Smooth muscle cell (in vitro differentiated cells): ENCODE measurements around the gene PI4KA. TPM values are rescaled to one million over a fixed set of nuclear protein-coding genes. Genes with fewer than 3 reads are reported as not detected.

ENCODE experiments used
- DNase-seq: peaks from one replicate; lab custom pipeline; 2025; ENCODE audit not compliant: unreplicated experiment; lab: John Stamatoyannopoulos, UW
- H2AFZ ChIP-seq: fragments of 200-600 bp; sonication (generic); 2 replicates; pipeline ENCODE4 v1.6.0; 2016; ENCODE audit warnings: antibody characterized with exemption, low read depth, mild to moderate bottlenecking
- H3F3A ChIP-seq: fragments of 200-600 bp; sonication (generic); 2 replicates; pipeline ENCODE4 v1.6.0; 2017; ENCODE audit warnings: antibody characterized with exemption, low read depth
- H3K27ac ChIP-seq: fragments of 200-600 bp; sonication (generic); 2 replicates; pipeline ENCODE4 v1.5.1; 2016; ENCODE audit warnings: low read depth, mild to moderate bottlenecking
- H3K27me3 ChIP-seq: fragments of 200-600 bp; sonication (generic); 2 replicates; pipeline ENCODE4 v1.6.1; 2016; ENCODE audit warnings: low read depth, mild to moderate bottlenecking
- H3K36me3 ChIP-seq: fragments of 200-600 bp; sonication (generic); 2 replicates; pipeline ENCODE4 v1.5.1; 2016; ENCODE audit warnings: low read depth
- H3K4me1 ChIP-seq: fragments of 200-600 bp; sonication (generic); 2 replicates; pipeline ENCODE4 v1.5.1; 2016; ENCODE audit warnings: low read depth
- H3K4me2 ChIP-seq: fragments of 200-600 bp; sonication (generic); 2 replicates; pipeline ENCODE4 v1.6.0; 2016; ENCODE audit warnings: mild to moderate bottlenecking
- H3K4me3 ChIP-seq: fragments of 200-600 bp; sonication (generic); 2 replicates; pipeline ENCODE4 v1.5.1; 2016; ENCODE audit warnings: mild to moderate bottlenecking
- H3K79me2 ChIP-seq: fragments of 200-600 bp; sonication (generic); 2 replicates; pipeline ENCODE4 v1.6.0; 2016; ENCODE audit warnings: low read depth, mild to moderate bottlenecking
- H3K9ac ChIP-seq: fragments of 200-600 bp; sonication (generic); 2 replicates; pipeline ENCODE4 v1.6.0; 2016; ENCODE audit warnings: low read depth
- H3K9me3 ChIP-seq: fragments of 200-600 bp; sonication (generic); replicated peaks from 2 replicates; pipeline ENCODE4 v1.5.1; 2016; ENCODE audit warnings: low read depth
- H4K20me1 ChIP-seq: fragments of 200-600 bp; sonication (generic); 2 replicates; pipeline ENCODE4 v1.6.0; 2016; ENCODE audit warnings: low read depth
- WGBS: methylation state at CpG from one replicate; pipeline ENCODE4 v1.1.7; 2016; ENCODE audit warnings: low lambda C conversion rate; 5-methylcytosine and 5-hydroxymethylcytosine counted together
- polyA plus RNA-seq: library from polyadenylated mRNA; unstranded; fragments of >200 nt; fragmentation: Nextera tagmentation; extraction: Ambion mirVana; gene quantifications from 2 replicates; pipeline ENCODE4 v1.2.1, GENCODE V29; 2016
- total RNA-seq: library from RNA; depleted of rRNA; stranded (reverse); fragments of >200 nt; gene quantifications from 2 replicates; pipeline ENCODE4 v1.2.3, GENCODE V29; 2014
- TF ChIP-seq, protein P1 (sequence below): fragments of 200-600 bp; sonication (generic); IDR thresholded peaks from 2 replicates; pipeline ENCODE4 v1.5.1; 2017; ENCODE audit warnings: borderline replicate concordance, mild to moderate bottlenecking, antibody characterized with exemption; ENCODE audit not compliant: insufficient read depth, poor library complexity, severe bottlenecking

The PI4KA gene
- total and polyA plus RNA-seq, 2 experiments from 2014 or later: 23.5 to 33.2 TPM

DNA sequence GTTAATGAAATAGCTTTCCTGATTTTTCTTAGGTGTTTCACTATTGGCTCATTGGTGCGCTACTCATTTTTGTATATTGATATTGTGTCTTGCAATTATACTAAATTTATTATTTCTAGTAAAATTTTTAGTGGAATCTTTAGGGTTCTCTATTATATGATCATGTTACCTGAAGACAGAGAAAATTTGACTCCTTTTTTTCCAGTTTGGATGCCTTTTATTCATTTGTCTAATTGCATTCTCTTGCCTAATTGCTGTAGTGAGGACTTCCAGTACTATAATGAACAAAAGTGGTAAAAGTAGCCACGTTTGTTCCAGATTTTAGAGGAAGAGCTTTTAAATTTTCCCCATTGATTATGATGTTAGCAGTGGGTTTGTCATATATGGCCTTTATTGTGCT, 198.7 kb downstream of the PI4KA start:
- 89% methylated on average over 2 of the region's 2 CpGs for WGBS
- DNase-seq: no peak

DNA sequence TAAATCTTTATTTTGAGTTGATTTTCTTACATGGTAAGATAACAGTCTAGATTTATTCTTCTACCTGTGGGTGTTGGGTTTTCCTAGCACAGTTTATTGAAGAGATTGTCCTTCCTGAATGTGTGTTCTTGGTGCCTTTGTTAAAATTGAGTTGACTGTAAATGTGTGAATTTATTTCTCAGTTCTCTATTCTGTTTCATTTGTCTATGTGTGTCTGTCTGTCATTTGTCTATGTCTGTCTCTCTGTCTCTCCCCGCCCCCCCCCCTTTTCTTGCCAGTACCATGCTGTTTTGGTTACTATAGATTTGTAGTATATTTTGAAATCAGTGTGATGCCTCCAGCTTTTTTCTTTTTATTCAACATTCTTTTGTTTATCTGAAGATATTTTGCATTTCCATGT, 199.4 kb downstream of the PI4KA start:
- Histone ChIP-seq H3K27ac (no peak overlapping the region), H3K4me3 (no peak overlapping the region), H3K27me3 (peaks cover 36% of the 10 kb centered on the region), H3K4me2 (no peak overlapping the region), H3K9ac (no peak overlapping the region), H3K79me2 (no peaks in the 10 kb centered on the region), H4K20me1 (no peaks in the 10 kb centered on the region), H3F3A (no peaks in the 10 kb centered on the region), H3K9me3 (peaks cover 3% of the 10 kb centered on the region), H2AFZ (no peak overlapping the region), H3K4me1 (no peaks in the 10 kb centered on the region), H3K36me3 (no peaks in the 10 kb centered on the region)
- WGBS: 92% methylated on average over 1 of the region's 1 CpG
- TF ChIP-seq, protein P1, sequence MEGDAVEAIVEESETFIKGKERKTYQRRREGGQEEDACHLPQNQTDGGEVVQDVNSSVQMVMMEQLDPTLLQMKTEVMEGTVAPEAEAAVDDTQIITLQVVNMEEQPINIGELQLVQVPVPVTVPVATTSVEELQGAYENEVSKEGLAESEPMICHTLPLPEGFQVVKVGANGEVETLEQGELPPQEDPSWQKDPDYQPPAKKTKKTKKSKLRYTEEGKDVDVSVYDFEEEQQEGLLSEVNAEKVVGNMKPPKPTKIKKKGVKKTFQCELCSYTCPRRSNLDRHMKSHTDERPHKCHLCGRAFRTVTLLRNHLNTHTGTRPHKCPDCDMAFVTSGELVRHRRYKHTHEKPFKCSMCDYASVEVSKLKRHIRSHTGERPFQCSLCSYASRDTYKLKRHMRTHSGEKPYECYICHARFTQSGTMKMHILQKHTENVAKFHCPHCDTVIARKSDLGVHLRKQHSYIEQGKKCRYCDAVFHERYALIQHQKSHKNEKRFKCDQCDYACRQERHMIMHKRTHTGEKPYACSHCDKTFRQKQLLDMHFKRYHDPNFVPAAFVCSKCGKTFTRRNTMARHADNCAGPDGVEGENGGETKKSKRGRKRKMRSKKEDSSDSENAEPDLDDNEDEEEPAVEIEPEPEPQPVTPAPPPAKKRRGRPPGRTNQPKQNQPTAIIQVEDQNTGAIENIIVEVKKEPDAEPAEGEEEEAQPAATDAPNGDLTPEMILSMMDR: no peak
- DNase-seq: no peak

More for the DNA sequence above, 198.7 kb downstream of the PI4KA start:
- TF ChIP-seq, protein P1: no peak
- no peaks in the 10 kb centered on the region for H3K4me1 ChIP-seq
- H3F3A ChIP-seq: no peaks in the 10 kb centered on the region
- peaks cover 36% of the 10 kb centered on the region for H3K27me3 ChIP-seq
- no peaks in the 10 kb centered on the region for H3K36me3 ChIP-seq
- no peaks in the 10 kb centered on the region for H3K79me2 ChIP-seq
- H2AFZ ChIP-seq: no peak overlapping the region
- H4K20me1 ChIP-seq: no peaks in the 10 kb centered on the region
- H3K4me2 ChIP-seq: no peak overlapping the region
- no peak overlapping the region for H3K9ac ChIP-seq
- H3K27ac ChIP-seq: no peak overlapping the region
- no peak overlapping the region for H3K4me3 ChIP-seq
- H3K9me3 ChIP-seq: peaks cover 3% of the 10 kb centered on the region

DNA sequence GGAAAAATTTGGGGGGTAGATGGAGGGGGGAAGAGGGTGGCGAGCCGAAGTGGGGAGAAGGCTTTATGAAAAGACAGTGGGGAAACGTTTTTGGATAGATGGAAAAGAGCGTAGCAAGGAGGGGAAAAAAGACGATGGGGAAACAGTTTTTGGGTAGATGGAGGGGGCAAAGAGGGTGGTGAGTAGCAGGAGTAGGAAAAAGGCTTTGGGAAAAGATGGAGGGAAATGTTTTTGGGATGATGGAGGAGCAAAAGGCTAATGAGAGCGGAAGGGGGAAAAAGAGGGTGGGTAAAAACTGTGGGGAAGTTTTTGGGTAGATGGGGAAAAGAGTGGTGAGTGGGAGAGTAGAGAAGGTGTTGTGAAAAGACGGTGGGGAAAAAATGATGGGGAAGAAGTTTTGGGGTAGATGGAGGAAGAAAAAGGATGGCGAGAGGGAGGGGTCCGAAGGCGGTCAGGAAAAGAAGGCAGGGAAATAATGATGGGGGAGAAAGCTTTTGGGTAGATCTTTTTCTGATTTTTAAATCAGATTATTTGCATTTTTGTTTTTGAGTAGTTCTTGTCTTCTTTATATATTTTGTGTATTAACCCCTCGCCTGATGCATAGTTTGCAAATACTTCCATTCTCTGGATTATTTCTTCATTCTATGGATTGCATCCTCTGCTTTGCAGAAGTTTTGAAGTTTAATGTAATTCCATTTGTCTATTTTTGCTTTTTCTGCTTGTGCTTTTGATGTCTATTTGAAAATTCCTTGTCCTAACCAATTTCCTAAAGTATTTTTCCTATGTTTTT, 200.0 kb downstream of the PI4KA start:
- H3K36me3 ChIP-seq: no peaks in the 10 kb centered on the region
- H3F3A ChIP-seq: no peaks in the 10 kb centered on the region
- H3K4me3 ChIP-seq: no peak overlapping the region
- 76% methylated on average over 10 of the region's 11 CpGs for WGBS
- peaks cover 3% of the 10 kb centered on the region for H3K9me3 ChIP-seq
- no peak overlapping the region for H2AFZ ChIP-seq
- H3K9ac ChIP-seq: no peak overlapping the region
- peaks cover 36% of the 10 kb centered on the region for H3K27me3 ChIP-seq
- no peak for DNase-seq
- H4K20me1 ChIP-seq: no peaks in the 10 kb centered on the region
- no peaks in the 10 kb centered on the region for H3K4me1 ChIP-seq
- no peak overlapping the region for H3K4me2 ChIP-seq
- H3K79me2 ChIP-seq: no peaks in the 10 kb centered on the region
- no peak overlapping the region for H3K27ac ChIP-seq
- TF ChIP-seq, protein P1: no peak

DNA sequence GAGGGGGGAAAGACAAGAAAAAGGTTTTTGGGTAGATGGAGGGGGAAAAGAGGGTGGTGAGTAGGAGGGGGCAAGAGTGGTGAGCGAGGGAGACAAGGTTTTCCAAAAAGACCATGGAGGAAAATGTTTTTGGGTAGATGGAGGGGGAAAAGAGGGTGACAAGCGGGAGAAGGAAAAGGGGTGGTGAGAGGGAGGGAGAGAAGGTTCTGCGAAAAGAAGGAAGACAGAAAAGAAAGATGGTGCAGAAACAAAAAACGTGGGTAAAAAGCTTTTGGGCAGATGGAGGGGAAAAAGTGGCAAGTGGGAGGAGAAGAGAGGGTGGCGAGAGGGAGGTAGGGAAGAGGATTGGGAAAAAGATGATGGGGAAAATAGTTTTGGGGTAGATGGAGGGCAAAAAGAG, 200.6 kb downstream of the PI4KA start:
- no peak overlapping the region for H3K4me3 ChIP-seq
- H3K4me1 ChIP-seq: no peaks in the 10 kb centered on the region
- H3K4me2 ChIP-seq: no peak overlapping the region
- no peaks in the 10 kb centered on the region for H3K36me3 ChIP-seq
- H3K27ac ChIP-seq: no peak overlapping the region
- no peaks in the 10 kb centered on the region for H3K9me3 ChIP-seq
- DNase-seq: no peak
- H3K27me3 ChIP-seq: peaks cover 36% of the 10 kb centered on the region
- no peak overlapping the region for H3K9ac ChIP-seq
- TF ChIP-seq, protein P1: no peak
- no peaks in the 10 kb centered on the region for H3K79me2 ChIP-seq
- no peaks in the 10 kb centered on the region for H4K20me1 ChIP-seq
- H2AFZ ChIP-seq: no peak overlapping the region
- 90% methylated on average over 4 of the region's 5 CpGs for WGBS
- H3F3A ChIP-seq: no peaks in the 10 kb centered on the region
